Omental fat pad (tissue), 4 donors: ENCODE data around the gene RHOC. TPM values are rescaled to one million over a fixed set of nuclear protein-coding genes. Genes with fewer than 3 reads are reported as not detected.

Source experiments
- ATAC-seq: fragments of 150-250 bp; one replicate; pipeline ENCODE4 v1.9.1; 2016; ENCODE audit warnings: mild to moderate bottlenecking, moderate library complexity; ENCODE audit not compliant: low FRiP score
- DNase-seq: peaks from one replicate; pipeline ENCODE4 v3.0.0-alpha.2; 2019; ENCODE audit warnings: low spot score
- CTCF ChIP-seq, 3 donors: fragments of 450-650 bp; IDR thresholded peaks; one replicate each; pipeline ENCODE4 v1.5.1; 2016 to 2017; ENCODE audit warnings: antibody characterized with exemption in 3 of 3, mild to moderate bottlenecking in 3 of 3, moderate library complexity in 2 of 3
- total RNA-seq, 4 donors: library from RNA; depleted of rRNA; stranded (reverse); fragments of >200 nt; gene quantifications; one replicate each; pipeline ENCODE4 v1.1.0, GENCODE V29; 2016

Gene RHOC
- total RNA-seq, 4 donors from 2014 or later = 219 to 307 (median 299) TPM

DNA sequence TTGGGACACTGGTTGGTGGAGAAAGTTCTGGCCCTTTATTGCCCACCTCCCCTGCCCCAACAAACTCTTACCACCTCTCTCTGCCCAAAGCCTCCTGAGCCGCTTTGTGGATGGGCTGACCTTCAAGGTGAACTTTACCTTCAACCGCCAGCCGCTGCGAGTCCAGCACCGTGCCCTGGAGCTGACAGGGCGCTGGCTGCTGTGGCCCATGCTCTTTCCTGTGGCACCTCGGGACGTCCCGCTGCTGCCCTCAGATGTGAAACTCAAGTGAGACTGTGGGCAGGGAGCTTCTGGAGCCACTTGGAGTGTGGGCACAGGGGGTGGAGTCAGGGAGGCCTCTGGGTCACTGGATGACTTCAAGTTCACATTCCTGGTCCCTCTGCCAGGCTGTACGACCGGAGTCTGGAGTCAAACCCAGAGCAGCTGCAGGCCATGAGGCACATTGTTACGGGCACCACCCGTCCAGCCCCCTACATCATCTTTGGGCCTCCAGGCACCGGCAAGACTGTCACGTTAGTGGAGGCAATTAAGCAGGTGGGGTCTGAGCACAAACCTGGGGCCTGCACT is 12.5 kb downstream of the RHOC start:
- DNase-seq (no peak), ATAC-seq (no peak)
- TF ChIP-seq CTCF (IDR thresholded peaks at IDR 0.05) = no peak

- no peak for ATAC-seq
- DNase-seq = no peak
- no peak for TF ChIP-seq CTCF (IDR thresholded peaks at IDR 0.05)
These were observed 13.1 kb downstream of the RHOC start for GRCh38 chr1:112693821-112694220.

DNA sequence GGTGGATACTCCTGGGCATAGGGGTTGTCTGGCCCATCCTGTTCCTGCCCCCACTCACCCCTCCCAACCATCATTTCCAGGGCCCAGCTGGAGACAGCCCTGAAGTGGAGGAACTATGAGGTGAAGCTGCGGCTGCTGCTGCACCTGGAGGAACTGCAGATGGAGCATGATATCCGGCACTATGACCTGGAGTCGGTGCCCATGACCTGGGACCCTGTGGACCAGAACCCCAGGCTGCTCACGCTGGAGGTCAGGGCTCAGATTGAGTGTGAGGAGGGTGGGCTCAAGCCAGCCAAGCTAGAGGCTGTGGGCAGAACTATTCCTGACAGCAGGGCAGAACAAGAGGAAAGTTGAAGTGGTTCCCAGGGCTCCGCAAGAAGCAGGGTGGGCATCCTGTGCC is 14.2 kb downstream of the RHOC start:
- DNase-seq = no peak
- no peak for TF ChIP-seq CTCF (IDR thresholded peaks at IDR 0.05)
- no peak for ATAC-seq

- no peak for DNase-seq
- no peak for ATAC-seq
- no peak for TF ChIP-seq CTCF (IDR thresholded peaks at IDR 0.05)
These were observed 17.1 kb downstream of the RHOC start for GRCh38 chr1:112689842-112690237.

- ATAC-seq (peak; percentile 16), DNase-seq (no peak)
These were observed 17.6 kb downstream of the RHOC start for GRCh38 chr1:112689196-112689841.

DNA sequence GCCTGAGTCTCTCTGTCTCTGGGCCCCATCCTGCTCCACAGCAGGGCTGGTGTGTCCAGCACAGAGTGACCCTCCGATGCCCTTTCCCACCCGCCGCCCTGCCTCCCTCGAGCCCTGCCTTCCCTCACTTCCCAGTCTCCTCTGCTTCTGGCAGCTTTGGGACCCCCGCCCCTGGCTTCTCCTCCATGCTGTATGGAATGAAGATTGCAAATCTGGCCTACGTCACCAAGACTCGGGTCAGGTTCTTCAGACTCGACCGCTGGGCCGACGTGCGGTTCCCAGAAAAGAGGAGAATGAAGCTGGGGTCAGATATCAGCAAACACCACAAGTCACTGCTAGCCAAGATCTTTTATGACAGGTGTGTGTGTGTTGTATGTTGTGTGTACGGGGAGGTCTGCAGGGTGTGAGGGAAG is 18.1 kb downstream of the RHOC start:
- no peak for TF ChIP-seq CTCF (IDR thresholded peaks at IDR 0.05)
- no peak for DNase-seq
- peak; percentile 50 for ATAC-seq

More at GRCh38 chr1:112689196-112689841, 17.6 kb downstream of the RHOC start:
- TF ChIP-seq CTCF (IDR thresholded peaks at IDR 0.05) = no peak
